Hepatocyte (in vitro differentiated cells): ENCODE data around the gene SLC25A46. TPM values are rescaled to one million over a fixed set of nuclear protein-coding genes. Genes with fewer than 3 reads are reported as not detected.

ENCODE experiments used
- DNase-seq: peaks from one replicate; pipeline ENCODE4 v3.0.0-alpha.2; 2016; ENCODE audit warnings: low spot score
- H2AFZ ChIP-seq: fragments of 200-600 bp; sonication (generic); 2 replicates; pipeline ENCODE4 v1.6.0; 2016; ENCODE audit warnings: antibody characterized with exemption, mild to moderate bottlenecking
- H3K27ac ChIP-seq: fragments of 200-600 bp; sonication (generic); 2 replicates; pipeline ENCODE4 v1.5.1; 2016; ENCODE audit warnings: mild to moderate bottlenecking
- H3K27me3 ChIP-seq: fragments of 200-600 bp; sonication (generic); 2 replicates; pipeline ENCODE4 v1.6.1; 2016
- H3K36me3 ChIP-seq: fragments of 200-600 bp; sonication (generic); replicated peaks from 2 replicates; pipeline ENCODE4 v1.5.1; 2016; ENCODE audit warnings: low read depth; ENCODE audit not compliant: insufficient read depth
- H3K4me1 ChIP-seq: fragments of 200-600 bp; sonication (generic); 2 replicates; pipeline ENCODE4 v1.5.1; 2016; ENCODE audit warnings: mild to moderate bottlenecking, moderate library complexity; ENCODE audit not compliant: insufficient read depth
- H3K4me2 ChIP-seq: fragments of 200-600 bp; sonication (generic); 2 replicates; pipeline ENCODE4 v1.6.0; 2016
- H3K4me3 ChIP-seq: fragments of 200-600 bp; sonication (generic); 2 replicates; pipeline ENCODE4 v1.5.1; 2016; ENCODE audit warnings: mild to moderate bottlenecking
- H3K79me2 ChIP-seq: fragments of 200-600 bp; sonication (generic); 2 replicates; pipeline ENCODE4 v1.6.0; 2017; ENCODE audit warnings: mild to moderate bottlenecking
- H3K9me2 ChIP-seq: fragments of 200-600 bp; sonication (generic); replicated peaks from 2 replicates; pipeline ENCODE4 v1.6.0; 2017; ENCODE audit warnings: mild to moderate bottlenecking; ENCODE audit not compliant: insufficient read depth
- H3K9me3 ChIP-seq: fragments of 200-600 bp; sonication (generic); 2 replicates; pipeline ENCODE4 v1.5.1; 2016; ENCODE audit warnings: low read depth, mild to moderate bottlenecking
- H4K20me1 ChIP-seq: fragments of 200-600 bp; sonication (generic); 2 replicates; pipeline ENCODE4 v1.6.0; 2016; ENCODE audit warnings: mild to moderate bottlenecking; ENCODE audit not compliant: insufficient read depth, poor library complexity, severe bottlenecking
- EZH2 ChIP-seq: fragments of 200-600 bp; sonication (generic); IDR thresholded peaks from 2 replicates; pipeline ENCODE4 v1.6.1; 2016; ENCODE audit warnings: antibody characterized with exemption, mild to moderate bottlenecking, borderline replicate concordance
- EZH2phosphoT487 ChIP-seq: fragments of 200-600 bp; sonication (generic); IDR thresholded peaks from one replicate; pipeline ENCODE4 v1.6.1; 2018; ENCODE audit warnings: antibody characterized with exemption, mild to moderate bottlenecking, low read depth, moderate library complexity; ENCODE audit not compliant: unreplicated experiment, severe bottlenecking
- WGBS: methylation state at CpG from one replicate; pipeline ENCODE4 v1.1.6; 2016; ENCODE audit warnings: low lambda C conversion rate; ENCODE audit errors: missing lambda C conversion rate; 5-methylcytosine and 5-hydroxymethylcytosine counted together
- polyA plus RNA-seq: library from polyadenylated mRNA; unstranded; fragments of >200 nt; fragmentation: Nextera tagmentation; extraction: Ambion mirVana; gene quantifications from 2 replicates; pipeline ENCODE4 v1.2.1, GENCODE V29; 2016
- total RNA-seq: library from RNA; depleted of rRNA; stranded (reverse); fragments of >200 nt; gene quantifications from 2 replicates; pipeline ENCODE4 v1.2.3, GENCODE V29; 2014
- TF ChIP-seq, protein P1 (sequence below): fragments of 200-600 bp; sonication (generic); IDR thresholded peaks from 2 replicates; pipeline ENCODE4 v1.5.1; 2016; ENCODE audit warnings: antibody characterized with exemption, mild to moderate bottlenecking; ENCODE audit not compliant: poor library complexity

SLC25A46 gene
- total and polyA plus RNA-seq, 2 experiments from 2014 or later: 27.3 to 76.2 TPM

DNA sequence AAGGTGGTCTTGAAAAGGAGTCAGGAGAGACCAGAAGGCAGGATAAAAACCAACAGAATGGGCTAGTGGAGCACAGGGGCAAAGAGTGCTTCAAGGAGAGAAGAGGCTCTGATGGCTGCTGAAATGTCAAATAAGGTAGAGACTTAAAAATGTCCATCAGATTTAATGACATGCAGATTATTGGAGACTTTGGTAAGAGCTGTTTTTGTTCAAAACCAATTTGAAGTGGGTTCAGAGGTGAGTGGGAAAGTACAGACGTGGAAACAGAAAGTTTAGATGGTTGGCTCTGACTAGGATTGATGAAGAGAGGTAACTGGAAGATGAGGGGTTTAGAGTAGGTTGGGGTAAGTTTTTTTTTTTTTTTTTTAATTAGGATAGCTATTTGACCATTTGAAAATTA lies 14.1 kb downstream of the SLC25A46 start:
- no peak overlapping the region for H3K27ac ChIP-seq
- no peaks in the 10 kb centered on the region for H3K36me3 ChIP-seq

DNA sequence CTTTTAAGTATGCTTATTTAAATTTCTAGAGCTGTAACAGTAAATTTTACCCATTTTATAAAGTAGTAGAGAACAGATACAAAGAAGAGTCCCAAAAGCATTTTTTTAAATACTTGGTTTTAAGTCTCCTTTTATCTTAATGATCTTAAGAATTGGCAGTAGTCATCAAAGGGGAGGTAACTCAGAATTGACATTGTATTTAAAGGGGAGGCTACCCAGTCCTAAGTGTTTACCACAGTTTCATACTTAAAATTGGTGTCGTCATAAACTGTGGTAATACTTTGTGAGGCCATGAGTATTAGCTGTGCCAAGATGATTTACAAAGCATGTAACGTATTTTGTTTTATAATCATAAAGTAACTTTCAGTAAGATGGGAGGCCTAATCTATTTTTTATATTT lies 14.8 kb downstream of the SLC25A46 start:
- H2AFZ ChIP-seq: no peak overlapping the region
- H3K4me1 ChIP-seq: no peaks in the 10 kb centered on the region
- no peaks in the 10 kb centered on the region for H3K9me3 ChIP-seq
- no peaks in the 10 kb centered on the region for H3K79me2 ChIP-seq
- no peaks in the 10 kb centered on the region for H3K36me3 ChIP-seq
- no peaks in the 10 kb centered on the region for H3K9me2 ChIP-seq
- no peak overlapping the region for H3K27ac ChIP-seq
- 94% methylated on average over 2 of the region's 2 CpGs for WGBS
- H3K27me3 ChIP-seq: no peaks in the 10 kb centered on the region
- no peak overlapping the region for H3K4me2 ChIP-seq
- H3K4me3 ChIP-seq: no peak overlapping the region
- H4K20me1 ChIP-seq: no peaks in the 10 kb centered on the region
- no peak for DNase-seq
- TF ChIP-seq EZH2 (no peak), EZH2phosphoT487 (no peak)
- TF ChIP-seq, protein P1, sequence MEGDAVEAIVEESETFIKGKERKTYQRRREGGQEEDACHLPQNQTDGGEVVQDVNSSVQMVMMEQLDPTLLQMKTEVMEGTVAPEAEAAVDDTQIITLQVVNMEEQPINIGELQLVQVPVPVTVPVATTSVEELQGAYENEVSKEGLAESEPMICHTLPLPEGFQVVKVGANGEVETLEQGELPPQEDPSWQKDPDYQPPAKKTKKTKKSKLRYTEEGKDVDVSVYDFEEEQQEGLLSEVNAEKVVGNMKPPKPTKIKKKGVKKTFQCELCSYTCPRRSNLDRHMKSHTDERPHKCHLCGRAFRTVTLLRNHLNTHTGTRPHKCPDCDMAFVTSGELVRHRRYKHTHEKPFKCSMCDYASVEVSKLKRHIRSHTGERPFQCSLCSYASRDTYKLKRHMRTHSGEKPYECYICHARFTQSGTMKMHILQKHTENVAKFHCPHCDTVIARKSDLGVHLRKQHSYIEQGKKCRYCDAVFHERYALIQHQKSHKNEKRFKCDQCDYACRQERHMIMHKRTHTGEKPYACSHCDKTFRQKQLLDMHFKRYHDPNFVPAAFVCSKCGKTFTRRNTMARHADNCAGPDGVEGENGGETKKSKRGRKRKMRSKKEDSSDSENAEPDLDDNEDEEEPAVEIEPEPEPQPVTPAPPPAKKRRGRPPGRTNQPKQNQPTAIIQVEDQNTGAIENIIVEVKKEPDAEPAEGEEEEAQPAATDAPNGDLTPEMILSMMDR: no peak

More for the DNA sequence above, 14.1 kb downstream of the SLC25A46 start:
- no peaks in the 10 kb centered on the region for H3K27me3 ChIP-seq
- TF ChIP-seq EZH2phosphoT487 (no peak), EZH2 (no peak)
- TF ChIP-seq, protein P1: no peak
- no peak overlapping the region for H3K4me2 ChIP-seq
- DNase-seq: no peak
- no peaks in the 10 kb centered on the region for H3K79me2 ChIP-seq
- H4K20me1 ChIP-seq: no peaks in the 10 kb centered on the region
- no peaks in the 10 kb centered on the region for H3K4me1 ChIP-seq
- no peak overlapping the region for H3K4me3 ChIP-seq
- H2AFZ ChIP-seq: no peak overlapping the region
- WGBS: 90% methylated on average over 1 of the region's 1 CpG
- no peaks in the 10 kb centered on the region for H3K9me3 ChIP-seq
- H3K9me2 ChIP-seq: no peaks in the 10 kb centered on the region

DNA sequence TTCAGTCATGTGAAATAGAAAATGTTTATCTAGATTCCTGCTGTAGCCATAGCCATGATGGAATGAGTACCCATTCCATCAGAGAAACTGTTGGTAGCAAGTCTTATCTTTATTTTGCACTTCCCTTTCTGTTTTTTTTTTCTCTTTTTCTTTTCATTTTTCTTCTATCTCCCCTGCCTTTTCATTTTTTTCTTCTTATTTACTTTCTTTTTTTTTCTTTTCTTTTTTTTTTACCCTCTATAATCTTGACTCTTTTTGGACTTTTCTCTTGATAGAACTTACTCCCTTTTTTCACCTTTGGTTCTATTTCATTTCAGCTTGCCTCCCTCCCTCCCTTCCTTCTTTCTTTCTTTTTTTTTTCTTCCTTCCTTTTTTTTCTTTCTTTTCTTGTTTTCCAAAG lies 15.4 kb downstream of the SLC25A46 start:
- no peak overlapping the region for H2AFZ ChIP-seq
- no peaks in the 10 kb centered on the region for H4K20me1 ChIP-seq
- no peaks in the 10 kb centered on the region for H3K9me3 ChIP-seq
- H3K9me2 ChIP-seq: no peaks in the 10 kb centered on the region
- no peak for DNase-seq
- no peaks in the 10 kb centered on the region for H3K79me2 ChIP-seq
- H3K4me2 ChIP-seq: no peak overlapping the region
- H3K4me1 ChIP-seq: no peaks in the 10 kb centered on the region
- no peaks in the 10 kb centered on the region for H3K36me3 ChIP-seq
- H3K4me3 ChIP-seq: no peak overlapping the region
- no peaks in the 10 kb centered on the region for H3K27me3 ChIP-seq
- TF ChIP-seq, protein P1: no peak
- no peak for TF ChIP-seq EZH2phosphoT487
- no peak for TF ChIP-seq EZH2
- H3K27ac ChIP-seq: no peak overlapping the region
